NB4 (cell line): Measurements from ENCODE around the gene IMMP2L.

Experiments
- DNase-seq: peaks from one replicate; pipeline ENCODE4 v3.0.0; 2010; ENCODE audit warnings: low read depth
- H3K4me3 ChIP-seq: one replicate; pipeline ENCODE4 v1.5.1; 2011; ENCODE audit warnings: mild to moderate bottlenecking, low read depth, low read length, moderate library complexity
- CTCF ChIP-seq: IDR thresholded peaks from one replicate; pipeline ENCODE4 v1.5.1; 2012; ENCODE audit warnings: low read depth, low read length
- MAX ChIP-seq: IDR thresholded peaks from 2 replicates; pipeline ENCODE4 v1.6.1; 2011; ENCODE audit warnings: low read depth, low read length
- MYC ChIP-seq: IDR thresholded peaks from 2 replicates; pipeline ENCODE4 v1.6.1; 2011; ENCODE audit warnings: low read depth, low read length
- POLR2A ChIP-seq: IDR thresholded peaks from 2 replicates; pipeline ENCODE4 v1.6.1; 2011; ENCODE audit warnings: mild to moderate bottlenecking; ENCODE audit not compliant: insufficient read length; ENCODE audit errors: extremely low read depth

IMMP2L gene

GRCh38 chr7:111009526-111010040 lies 552.7 kb downstream of the IMMP2L start:
- no peak overlapping the region for H3K4me3 ChIP-seq
- peak; percentile 9 for DNase-seq
- TF ChIP-seq POLR2A: no peak
- TF ChIP-seq CTCF: no peak
- TF ChIP-seq MAX: no peak
- TF ChIP-seq MYC: no peak

GRCh38 chr7:111006691-111007090 lies 555.6 kb downstream of the IMMP2L start:
- no peak overlapping the region for H3K4me3 ChIP-seq
- DNase-seq: no peak
- TF ChIP-seq CTCF (no peak), MYC (no peak), POLR2A (no peak), MAX (no peak)

GRCh38 chr7:111006040-111006439 lies 556.3 kb downstream of the IMMP2L start:
- no peak for TF ChIP-seq POLR2A
- TF ChIP-seq MAX: no peak
- no peak for TF ChIP-seq CTCF
- no peak for TF ChIP-seq MYC
- no peak overlapping the region for H3K4me3 ChIP-seq
- no peak for DNase-seq

- TF ChIP-seq CTCF (no peak), POLR2A (no peak), MAX (no peak), MYC (no peak)
- no peak for DNase-seq
- H3K4me3 ChIP-seq: no peak overlapping the region
These were observed 556.8 kb downstream of the IMMP2L start for GRCh38 chr7:111005445-111005844.

- no peak for TF ChIP-seq MYC
- TF ChIP-seq CTCF: no peak
- TF ChIP-seq MAX: no peak
- TF ChIP-seq POLR2A: no peak
- DNase-seq: no peak
- H3K4me3 ChIP-seq: no peak overlapping the region
These were observed 557.9 kb downstream of the IMMP2L start for GRCh38 chr7:111004310-111004901.

- no peak for DNase-seq
- TF ChIP-seq MAX (no peak), MYC (no peak), POLR2A (no peak), CTCF (no peak)
- H3K4me3 ChIP-seq: no peak overlapping the region
These were observed 558.4 kb downstream of the IMMP2L start for GRCh38 chr7:111003883-111004282.
